GM23338 (cell line): ENCODE results near the gene ASCL1. TPM values are rescaled to one million over a fixed set of nuclear protein-coding genes. Genes with fewer than 3 reads are reported as not detected.

ENCODE experiments used
- ATAC-seq: fragments of 200-7000 bp; cut with Tn5 transposase; 3 replicates; pipeline ENCODE4 v1.9.1; 2020
- DNase-seq: peaks from one replicate; pipeline ENCODE4 v3.0.0-alpha.2; 2015; ENCODE audit warnings: low spot score
- H2AFZ ChIP-seq: fragments of 200-600 bp; sonication (generic); 2 replicates; pipeline ENCODE4 v1.8.0; 2016; ENCODE audit warnings: antibody characterized with exemption, mild to moderate bottlenecking, moderate library complexity
- H3F3A ChIP-seq: fragments of 200-600 bp; sonication (generic); replicated peaks from 2 replicates; pipeline ENCODE4 v1.8.0; 2017; ENCODE audit warnings: antibody characterized with exemption, mixed run types, low read depth
- H3K27ac ChIP-seq: fragments of 200-600 bp; sonication (generic); 2 replicates; pipeline ENCODE4 v1.6.1; 2016; ENCODE audit warnings: low read depth
- H3K27me3 ChIP-seq: fragments of 200-600 bp; sonication (generic); 2 replicates; pipeline ENCODE4 v1.8.0; 2016; ENCODE audit warnings: mild to moderate bottlenecking, mixed run types, moderate library complexity; ENCODE audit not compliant: insufficient read depth
- H3K36me3 ChIP-seq: fragments of 200-600 bp; sonication (generic); 2 replicates; pipeline ENCODE4 v1.8.0; 2016; ENCODE audit warnings: mild to moderate bottlenecking; ENCODE audit not compliant: insufficient read depth
- H3K4me1 ChIP-seq: fragments of 200-600 bp; sonication (generic); 2 replicates; pipeline ENCODE4 v1.8.0; 2016; ENCODE audit warnings: mild to moderate bottlenecking, moderate library complexity; ENCODE audit not compliant: insufficient read depth
- H3K4me2 ChIP-seq: fragments of 200-600 bp; sonication (generic); 2 replicates; pipeline ENCODE4 v1.7.1; 2017; ENCODE audit warnings: mixed run types
- H3K4me3 ChIP-seq: fragments of 200-600 bp; sonication (generic); 2 replicates; pipeline ENCODE4 v1.6.1; 2016; ENCODE audit warnings: mixed run types
- H3K79me2 ChIP-seq: fragments of 200-600 bp; sonication (generic); replicated peaks from 2 replicates; pipeline ENCODE4 v1.8.0; 2017; ENCODE audit warnings: mild to moderate bottlenecking; ENCODE audit not compliant: insufficient read depth
- H3K9me2 ChIP-seq: fragments of 200-600 bp; sonication (generic); 2 replicates; pipeline ENCODE4 v1.8.0; 2017; ENCODE audit not compliant: insufficient read depth
- H4K20me1 ChIP-seq: fragments of 200-600 bp; sonication (generic); replicated peaks from 2 replicates; pipeline ENCODE4 v1.8.0; 2017; ENCODE audit warnings: mild to moderate bottlenecking; ENCODE audit not compliant: insufficient read depth
- H3K27ac Mint-ChIP-seq: 2 replicates; pipeline ENCODE4 v1.8.0; 2020; ENCODE audit warnings: inconsistent platforms, mild to moderate bottlenecking, moderate library complexity, mixed read lengths
- H3K27me3 Mint-ChIP-seq: 3 replicates; pipeline ENCODE4 v1.8.0; 2022; ENCODE audit warnings: low read depth, mild to moderate bottlenecking, moderate library complexity, mixed read lengths, inconsistent platforms; ENCODE audit not compliant: insufficient read depth, poor library complexity
- H3K36me3 Mint-ChIP-seq: 3 replicates; pipeline ENCODE4 v1.8.0; 2021; ENCODE audit warnings: low read depth, mild to moderate bottlenecking, inconsistent platforms, moderate library complexity, mixed read lengths
- H3K4me1 Mint-ChIP-seq: 3 replicates; pipeline ENCODE4 v1.8.0; 2020; ENCODE audit warnings: mild to moderate bottlenecking, inconsistent platforms, mixed read lengths
- H3K4me3 Mint-ChIP-seq: 3 replicates; pipeline ENCODE4 v1.8.0; 2021; ENCODE audit warnings: moderate library complexity, mild to moderate bottlenecking, inconsistent platforms, mixed read lengths
- H3K9me3 Mint-ChIP-seq: 3 replicates; pipeline ENCODE4 v1.8.0; 2020; ENCODE audit warnings: moderate library complexity, mild to moderate bottlenecking, inconsistent platforms, mixed read lengths
- CREB1 ChIP-seq: fragments of 250-450 bp; sonication (Bioruptor Pico); IDR thresholded peaks from 2 replicates; pipeline ENCODE4 v1.5.0; 2020; ENCODE audit warnings: low read depth, mild to moderate bottlenecking, moderate library complexity
- CTCF ChIP-seq, 2 experiments: fragments of 200-600 bp in 1 of 2; sonication (generic) in 1 of 2; conservative IDR thresholded peaks; 2 replicates each; pipeline versions ENCODE4 v1.5.1 to v1.6.1; 2016 to 2017; ENCODE audit warnings: antibody characterized with exemption in 2 of 2, low read depth in 2 of 2, mild to moderate bottlenecking in 2 of 2, moderate library complexity in 1 of 2
- ETS1 ChIP-seq: IDR thresholded peaks from 2 replicates; pipeline ENCODE4 v1.6.1; 2016; ENCODE audit warnings: antibody characterized with exemption
- EZH2 ChIP-seq: fragments of 200-600 bp; sonication (generic); IDR thresholded peaks from one replicate; pipeline ENCODE4 v1.8.0; 2017; ENCODE audit warnings: antibody characterized with exemption, mild to moderate bottlenecking, low read depth; ENCODE audit not compliant: unreplicated experiment
- EZH2phosphoT487 ChIP-seq: fragments of 200-600 bp; sonication (generic); IDR thresholded peaks from one replicate; pipeline ENCODE4 v1.8.1; 2018; ENCODE audit warnings: antibody characterized with exemption; ENCODE audit not compliant: unreplicated experiment
- POLR2AphosphoS5 ChIP-seq: IDR thresholded peaks from 2 replicates; pipeline ENCODE4 v1.6.1; 2016; ENCODE audit warnings: antibody characterized with exemption, low read depth
- REST ChIP-seq: IDR thresholded peaks from one replicate; pipeline ENCODE4 v1.6.1; 2018; ENCODE audit warnings: antibody characterized with exemption; ENCODE audit not compliant: unreplicated experiment
- ZNF114 ChIP-seq: fragments of 250-450 bp; sonication (Bioruptor Pico); IDR thresholded peaks from 2 replicates; pipeline ENCODE4 v1.5.0; 2020; ENCODE audit warnings: mild to moderate bottlenecking, moderate library complexity
- ZNF331 ChIP-seq: fragments of 250-450 bp; sonication (Bioruptor Pico); IDR thresholded peaks from 2 replicates; pipeline ENCODE4 v1.5.0; 2020; ENCODE audit warnings: low read depth, mild to moderate bottlenecking, moderate library complexity
- polyA plus RNA-seq: library from polyadenylated mRNA; unstranded; fragments of >200 nt; fragmentation: Nextera tagmentation; extraction: Ambion mirVana; gene quantifications from 2 replicates; pipeline ENCODE4 v1.2.1, GENCODE V29; 2016
- total RNA-seq: library from RNA; depleted of rRNA; stranded (reverse); fragments of >200 nt; shearing (Covaris generic); gene quantifications from 2 replicates; pipeline ENCODE4 v1.2.3, GENCODE V29; 2014

ASCL1 gene
- total and polyA plus RNA-seq, 2 experiments from 2014 or later: 0.37 TPM; not detected in 1

- Histone ChIP-seq H3K79me2 (no peaks in the 10 kb centered on the region), H2AFZ (peak overlapping the region; percentile 69; the same call in 1 of the 2 replicates), H3K4me2 (no peak overlapping the region), H3K27me3 (no peaks in the 10 kb centered on the region), H3K27ac (no peak overlapping the region), H3K4me3 (no peak overlapping the region), H4K20me1 (no peaks in the 10 kb centered on the region), H3F3A (no peaks in the 10 kb centered on the region), H3K36me3 (no peaks in the 10 kb centered on the region), H3K9me2 (no peaks in the 10 kb centered on the region; the same call in none of the 2 replicates), H3K4me1 (no peaks in the 10 kb centered on the region)
- Mint-ChIP-seq H3K36me3 (no peaks in the 10 kb centered on the region), H3K9me3 (no peaks in the 10 kb centered on the region), H3K4me1 (no peaks in the 10 kb centered on the region), H3K4me3 (no peak overlapping the region), H3K27ac (no peak overlapping the region), H3K27me3 (peaks cover 2% of the 10 kb centered on the region)
- no peak for ATAC-seq
- TF ChIP-seq POLR2AphosphoS5 (no peak), CREB1 (CRISPR knock-in tag) (no peak), ZNF114 (CRISPR knock-in tag) (no peak), ZNF331 (CRISPR knock-in tag) (no peak), ETS1 (no peak), EZH2phosphoT487 (no peak), REST (no peak)
- no peak for DNase-seq
Observed at GRCh38 chr12:102977945-102978706, 20.7 kb downstream of the ASCL1 start.

- no peaks in the 10 kb centered on the region for H3K9me3 Mint-ChIP-seq
- Histone ChIP-seq H3K27ac (no peak overlapping the region), H3K9me2 (peaks cover 3% of the 10 kb centered on the region), H3K79me2 (no peaks in the 10 kb centered on the region), H3K27me3 (no peaks in the 10 kb centered on the region), H3F3A (no peaks in the 10 kb centered on the region), H4K20me1 (no peaks in the 10 kb centered on the region), H3K4me2 (no peak overlapping the region), H3K4me1 (no peaks in the 10 kb centered on the region), H2AFZ (no peak overlapping the region), H3K4me3 (no peak overlapping the region), H3K36me3 (no peaks in the 10 kb centered on the region)
- H3K4me1 Mint-ChIP-seq: no peaks in the 10 kb centered on the region
- H3K27ac Mint-ChIP-seq: no peak overlapping the region
- no peaks in the 10 kb centered on the region for H3K36me3 Mint-ChIP-seq
- H3K4me3 Mint-ChIP-seq: no peak overlapping the region
- no peak for ATAC-seq
- H3K27me3 Mint-ChIP-seq: peaks cover 7% of the 10 kb centered on the region
- DNase-seq: no peak
- TF ChIP-seq CTCF (conservative IDR thresholded peaks at IDR 0.05; ENCODE audit: low read depth in 2 of 2): no peak
- no peak for TF ChIP-seq ZNF331 (CRISPR knock-in tag)
- TF ChIP-seq EZH2: no peak
- no peak for TF ChIP-seq ZNF114 (CRISPR knock-in tag)
Observed at GRCh38 chr12:102980350-102980749, 22.9 kb downstream of the ASCL1 start.
